NT2/D1 (cell line): Measurements from ENCODE around the gene NUP133.
"Not testable (repeated sequence)": the region's sequence is repeated elsewhere in the genome, so short reads cannot be mapped to it uniquely, and the experiment has no call there.

ENCODE experiments used
- DNase-seq: peaks from one replicate; pipeline ENCODE4 v3.0.0-alpha.2; 2011; ENCODE audit warnings: low read depth, low spot score
- H3K27me3 ChIP-seq: 2 replicates; pipeline ENCODE4 v1.6.0; 2011; ENCODE audit warnings: mild to moderate bottlenecking; ENCODE audit not compliant: insufficient read length, insufficient read depth
- H3K36me3 ChIP-seq: 2 replicates; pipeline ENCODE4 v1.6.1; 2011; ENCODE audit warnings: mild to moderate bottlenecking, low read length, mixed read lengths; ENCODE audit not compliant: insufficient read depth, insufficient read length
- H3K4me1 ChIP-seq: 2 replicates; pipeline ENCODE4 v1.5.1; 2011; ENCODE audit not compliant: insufficient read depth, insufficient read length
- H3K4me3 ChIP-seq: 2 replicates; pipeline ENCODE4 v1.5.1; 2011; ENCODE audit warnings: low read depth; ENCODE audit not compliant: insufficient read length
- H3K9ac ChIP-seq: 2 replicates; pipeline ENCODE4 v1.6.0; 2011; ENCODE audit warnings: low read depth; ENCODE audit not compliant: insufficient read length
- H3K9me3 ChIP-seq: 2 replicates; pipeline ENCODE4 v1.5.1; 2011; ENCODE audit warnings: mild to moderate bottlenecking, low read length; ENCODE audit not compliant: insufficient read depth
- SUZ12 ChIP-seq: IDR thresholded peaks from 2 replicates; pipeline ENCODE4 v1.6.1; 2011; ENCODE audit not compliant: insufficient read length, insufficient read depth; ENCODE audit errors: extremely low read depth
- YY1 ChIP-seq: IDR thresholded peaks from 2 replicates; pipeline ENCODE4 v1.6.1; 2011; ENCODE audit not compliant: insufficient read length, insufficient read depth
- ZNF274 ChIP-seq: IDR thresholded peaks from 2 replicates; pipeline ENCODE4 v1.6.1; 2011; ENCODE audit warnings: mild to moderate bottlenecking, low read depth, low read length

Gene NUP133

GRCh38 chr1:229529639-229530038, 21.5 kb upstream of the NUP133 start:
- TF ChIP-seq SUZ12 (no peak), YY1 (no peak), ZNF274 (no peak)
- no peaks in the 10 kb centered on the region for H3K4me1 ChIP-seq
- H3K4me3 ChIP-seq = no peak overlapping the region
- H3K9me3 ChIP-seq = no peaks in the 10 kb centered on the region
- H3K27me3 ChIP-seq = no peaks in the 10 kb centered on the region
- H3K36me3 ChIP-seq = peaks cover 70% of the 10 kb centered on the region
- DNase-seq = no peak
- no peak overlapping the region for H3K9ac ChIP-seq

GRCh38 chr1:229526695-229527094, 18.6 kb upstream of the NUP133 start:
- Histone ChIP-seq H3K4me1 (no peaks in the 10 kb centered on the region), H3K9me3 (no peaks in the 10 kb centered on the region), H3K4me3 (no peak overlapping the region), H3K9ac (no peak overlapping the region), H3K27me3 (no peaks in the 10 kb centered on the region), H3K36me3 (peaks cover 69% of the 10 kb centered on the region)
- no peak for DNase-seq
- TF ChIP-seq ZNF274 = no peak
- TF ChIP-seq SUZ12 = no peak
- no peak for TF ChIP-seq YY1

- no peak for TF ChIP-seq SUZ12
- TF ChIP-seq ZNF274 = no peak
- TF ChIP-seq YY1 = no peak
- no peaks in the 10 kb centered on the region for H3K9me3 ChIP-seq
- H3K4me1 ChIP-seq = no peaks in the 10 kb centered on the region
- no peak overlapping the region for H3K9ac ChIP-seq
- no peaks in the 10 kb centered on the region for H3K27me3 ChIP-seq
- no peak for DNase-seq
- H3K36me3 ChIP-seq = peaks cover 48% of the 10 kb centered on the region
- no peak overlapping the region for H3K4me3 ChIP-seq
Observed at GRCh38 chr1:229523052-229523451, 14.9 kb upstream of the NUP133 start.

GRCh38 chr1:229514578-229515275, 6.6 kb upstream of the NUP133 start:
- Histone ChIP-seq H3K27me3 (no peaks in the 10 kb centered on the region), H3K4me1 (no peaks in the 10 kb centered on the region), H3K4me3 (no peak overlapping the region), H3K36me3 (peaks cover 5% of the 10 kb centered on the region), H3K9me3 (no peaks in the 10 kb centered on the region), H3K9ac (no peak overlapping the region)
- TF ChIP-seq YY1 = no peak
- no peak for TF ChIP-seq SUZ12
- no peak for TF ChIP-seq ZNF274
- DNase-seq = peak; percentile 61

GRCh38 chr1:229511625-229512024, 3.5 kb upstream of the NUP133 start:
- not testable (repeated sequence) for H3K4me3 ChIP-seq, DNase-seq, H3K9ac ChIP-seq, H3K36me3 ChIP-seq, H3K27me3 ChIP-seq, H3K4me1 ChIP-seq, H3K9me3 ChIP-seq

GRCh38 chr1:229511201-229511600, 3.1 kb upstream of the NUP133 start:
- H3K27me3 ChIP-seq, DNase-seq, H3K9ac ChIP-seq, H3K36me3 ChIP-seq, H3K4me1 ChIP-seq, H3K4me3 ChIP-seq, H3K9me3 ChIP-seq: not testable (repeated sequence)

GRCh38 chr1:229509576-229509975, 1.4 kb upstream of the NUP133 start:
- DNase-seq = no peak
- no peak overlapping the region for H3K4me3 ChIP-seq
- peaks cover 3% of the 10 kb centered on the region for H3K4me1 ChIP-seq
- H3K27me3 ChIP-seq = no peaks in the 10 kb centered on the region
- peaks cover 12% of the 10 kb centered on the region for H3K36me3 ChIP-seq
- H3K9ac ChIP-seq = no peak overlapping the region
- no peaks in the 10 kb centered on the region for H3K9me3 ChIP-seq
- TF ChIP-seq YY1 (no peak), ZNF274 (no peak), SUZ12 (no peak)
